Sigmoid colon (tissue), 4 donors: ENCODE results near the gene MPEG1.

Experiments
- EP300 ChIP-seq, 4 donors: sonication (generic); formaldehyde crosslinking; IDR thresholded peaks; one replicate each; pipeline ENCODE4 v1.6.1; 2017; ENCODE audit warnings: antibody characterized with exemption in 4 of 4
- POLR2AphosphoS5 ChIP-seq, 4 donors: sonication (generic); formaldehyde crosslinking; IDR thresholded peaks; one replicate each; pipeline ENCODE4 v1.6.1; 2017; ENCODE audit warnings: antibody characterized with exemption in 4 of 4
- TF ChIP-seq, protein P1 (sequence below), 4 experiments: fragments of 450-650 bp in 3 of 4; fragments of 200-600 bp in 1 of 4; IDR thresholded peaks; one replicate each; pipeline ENCODE4 v1.5.1; 2016 to 2019; ENCODE audit warnings: antibody characterized with exemption in 4 of 4, mild to moderate bottlenecking in 3 of 4, moderate library complexity in 2 of 4

DNA sequence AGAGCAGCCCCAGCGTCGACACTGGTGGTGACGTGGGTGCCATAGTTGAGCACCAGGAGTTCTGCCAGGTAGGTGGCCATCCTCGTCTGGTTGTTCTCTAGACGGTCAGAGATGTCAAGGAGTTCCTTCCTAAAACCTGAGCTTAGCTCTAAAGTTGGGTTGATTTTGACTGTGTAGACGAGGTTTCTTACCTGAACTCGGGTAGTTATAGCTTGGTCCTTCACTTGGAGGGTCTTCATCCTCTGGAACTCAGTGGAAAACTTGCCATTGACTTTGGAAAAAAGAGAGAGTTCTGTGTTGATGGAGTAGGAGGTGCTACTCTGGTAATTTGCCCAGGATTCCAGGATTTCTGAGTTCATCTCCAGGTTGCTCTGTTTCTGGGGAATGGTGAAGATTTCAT is 505 bp downstream of the MPEG1 start:
- TF ChIP-seq, protein P1, sequence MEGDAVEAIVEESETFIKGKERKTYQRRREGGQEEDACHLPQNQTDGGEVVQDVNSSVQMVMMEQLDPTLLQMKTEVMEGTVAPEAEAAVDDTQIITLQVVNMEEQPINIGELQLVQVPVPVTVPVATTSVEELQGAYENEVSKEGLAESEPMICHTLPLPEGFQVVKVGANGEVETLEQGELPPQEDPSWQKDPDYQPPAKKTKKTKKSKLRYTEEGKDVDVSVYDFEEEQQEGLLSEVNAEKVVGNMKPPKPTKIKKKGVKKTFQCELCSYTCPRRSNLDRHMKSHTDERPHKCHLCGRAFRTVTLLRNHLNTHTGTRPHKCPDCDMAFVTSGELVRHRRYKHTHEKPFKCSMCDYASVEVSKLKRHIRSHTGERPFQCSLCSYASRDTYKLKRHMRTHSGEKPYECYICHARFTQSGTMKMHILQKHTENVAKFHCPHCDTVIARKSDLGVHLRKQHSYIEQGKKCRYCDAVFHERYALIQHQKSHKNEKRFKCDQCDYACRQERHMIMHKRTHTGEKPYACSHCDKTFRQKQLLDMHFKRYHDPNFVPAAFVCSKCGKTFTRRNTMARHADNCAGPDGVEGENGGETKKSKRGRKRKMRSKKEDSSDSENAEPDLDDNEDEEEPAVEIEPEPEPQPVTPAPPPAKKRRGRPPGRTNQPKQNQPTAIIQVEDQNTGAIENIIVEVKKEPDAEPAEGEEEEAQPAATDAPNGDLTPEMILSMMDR (IDR thresholded peaks at IDR 0.05) = no peak
- TF ChIP-seq POLR2AphosphoS5 (IDR thresholded peaks at IDR 0.05) (no peak), EP300 (IDR thresholded peaks at IDR 0.05) (no peak)
